SK-N-MC (cell line): ENCODE results near the gene GRIP1.

Experiments
- DNase-seq: peaks from one replicate; pipeline ENCODE4 v3.0.0-alpha.2; 2011; ENCODE audit warnings: low read depth, low spot score
- H3K27ac ChIP-seq: fragments of 200-600 bp; sonication (generic); 2 replicates; pipeline ENCODE4 v1.5.1; 2016; ENCODE audit warnings: mixed run types
- H3K36me3 ChIP-seq: fragments of 200-600 bp; sonication (generic); 2 replicates; pipeline ENCODE4 v1.6.1; 2017; ENCODE audit warnings: antibody characterized with exemption, low read length, mixed read lengths; ENCODE audit not compliant: insufficient read depth
- H3K4me3 ChIP-seq: fragments of 200-600 bp; sonication (generic); 2 replicates; pipeline ENCODE4 v1.5.1; 2016
- H3K9ac ChIP-seq: fragments of 200-600 bp; sonication (generic); 2 replicates; pipeline ENCODE4 v1.8.0; 2017; ENCODE audit warnings: mixed run types, mixed read lengths; ENCODE audit not compliant: insufficient read length
- H3K9me3 ChIP-seq: fragments of 200-600 bp; sonication (generic); 2 replicates; pipeline ENCODE4 v1.6.1; 2017; ENCODE audit warnings: low read depth, mild to moderate bottlenecking, antibody characterized with exemption, low read length, moderate library complexity, mixed read lengths
- EZH2 ChIP-seq: fragments of 200-600 bp; sonication (generic); IDR thresholded peaks from one replicate; pipeline ENCODE4 v1.6.1; 2017; ENCODE audit warnings: antibody characterized with exemption
- FOXP2 ChIP-seq: optimal IDR thresholded peaks from 2 replicates; pipeline ENCODE3; 2011; ENCODE audit warnings: mild to moderate bottlenecking, moderate library complexity; ENCODE audit not compliant: insufficient read depth; ENCODE audit errors: extremely low read length, control extremely low read depth
- POLR2AphosphoS5 ChIP-seq: IDR thresholded peaks from 2 replicates; pipeline ENCODE4 v1.6.1; 2012; ENCODE audit warnings: mild to moderate bottlenecking, low read depth, low read length, borderline replicate concordance

The GRIP1 gene

DNA sequence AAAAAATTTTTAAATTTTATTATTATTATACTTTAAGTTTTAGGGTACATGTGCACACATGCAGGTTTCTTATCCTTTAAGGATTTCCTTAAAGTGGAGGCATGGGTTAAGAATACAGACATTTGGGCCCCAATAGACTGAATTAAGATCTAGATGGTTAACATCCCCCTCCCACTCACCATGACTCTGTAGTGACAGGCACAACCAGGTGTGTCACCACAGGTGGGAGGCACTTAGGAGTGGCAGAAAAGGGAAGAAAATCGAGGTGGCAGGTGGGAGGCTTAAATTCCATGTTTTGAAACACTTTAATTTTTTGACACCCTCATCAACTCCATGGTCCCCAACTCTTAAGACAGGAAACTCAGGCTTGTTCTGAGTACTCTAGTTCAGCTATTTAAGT, 37.6 kb upstream of the GRIP1 start:
- Histone ChIP-seq H3K4me3 (no peak overlapping the region), H3K9me3 (no peaks in the 10 kb centered on the region), H3K36me3 (no peaks in the 10 kb centered on the region), H3K9ac (no peak overlapping the region), H3K27ac (no peak overlapping the region)
- DNase-seq, result no peak
- TF ChIP-seq EZH2 (no peak), FOXP2 (no peak), POLR2AphosphoS5 (no peak)

DNA sequence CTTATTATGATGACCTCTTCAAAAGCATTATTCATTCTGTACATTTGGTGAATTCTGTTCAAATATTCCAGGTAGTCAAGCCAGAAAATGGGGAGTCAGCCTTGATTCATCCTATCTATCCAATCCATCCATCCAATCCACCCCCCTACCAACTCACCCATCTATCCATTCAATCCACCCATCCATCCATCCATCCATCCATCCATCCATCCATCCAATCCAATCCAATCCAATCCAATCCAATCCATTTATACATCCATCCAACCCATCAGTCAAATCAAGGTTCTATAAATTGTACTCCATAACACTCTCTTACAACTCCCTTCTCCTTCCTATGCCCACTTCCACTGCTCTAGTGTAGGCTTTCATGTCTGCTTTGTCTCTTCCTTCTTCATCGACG, 35.8 kb upstream of the GRIP1 start:
- DNase-seq, result no peak

DNA sequence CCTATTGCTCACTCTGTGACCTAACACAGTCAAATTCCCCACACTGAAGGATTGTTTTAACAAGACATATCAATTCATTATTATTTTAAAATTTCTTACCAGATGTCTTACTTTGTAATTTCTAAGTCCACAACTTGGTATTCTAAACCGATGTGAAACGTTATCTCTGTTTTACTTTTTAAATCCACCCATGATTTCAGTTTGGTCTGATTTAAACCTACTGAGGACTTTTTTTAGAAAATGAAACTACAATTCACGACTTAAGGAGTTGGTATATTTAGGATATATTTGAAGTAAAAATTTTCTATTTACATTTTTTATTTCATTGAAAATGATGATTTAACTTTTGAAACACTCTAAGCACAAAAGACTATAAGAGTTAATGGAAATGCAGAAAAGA, 35.1 kb upstream of the GRIP1 start:
- no peak overlapping the region for H3K9ac ChIP-seq
- H3K4me3 ChIP-seq, result no peak overlapping the region
- no peak overlapping the region for H3K27ac ChIP-seq
- H3K9me3 ChIP-seq, result no peaks in the 10 kb centered on the region
- TF ChIP-seq POLR2AphosphoS5, result no peak
- TF ChIP-seq EZH2, result no peak
- TF ChIP-seq FOXP2, result no peak
- no peaks in the 10 kb centered on the region for H3K36me3 ChIP-seq
- no peak for DNase-seq

More for the DNA sequence above, 35.8 kb upstream of the GRIP1 start:
- Histone ChIP-seq H3K9ac (no peak overlapping the region), H3K36me3 (no peaks in the 10 kb centered on the region), H3K9me3 (no peaks in the 10 kb centered on the region), H3K4me3 (no peak overlapping the region), H3K27ac (no peak overlapping the region)
- TF ChIP-seq FOXP2, result no peak
- no peak for TF ChIP-seq EZH2
- no peak for TF ChIP-seq POLR2AphosphoS5

DNA sequence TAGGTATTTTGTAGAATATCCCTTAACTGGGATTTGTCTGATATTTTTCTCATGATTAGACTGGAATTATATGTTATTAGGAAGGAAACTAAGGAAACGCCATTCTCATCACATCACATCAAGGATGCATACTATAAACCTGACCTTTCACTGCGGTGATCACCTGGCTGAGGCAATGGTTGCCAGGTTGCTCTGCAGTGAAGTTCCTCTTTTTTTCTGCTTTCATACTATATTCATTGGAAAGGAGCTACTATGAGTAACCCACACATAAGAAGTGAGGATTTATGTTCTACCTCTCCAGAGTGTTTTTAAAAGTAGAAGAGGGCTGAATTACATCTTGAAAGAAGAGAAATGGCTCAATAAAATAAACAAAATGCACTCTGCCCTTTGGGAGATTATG, 31.0 kb upstream of the GRIP1 start:
- Histone ChIP-seq H3K36me3 (no peaks in the 10 kb centered on the region), H3K27ac (no peak overlapping the region), H3K4me3 (no peak overlapping the region), H3K9ac (no peak overlapping the region), H3K9me3 (no peaks in the 10 kb centered on the region)
- no peak for TF ChIP-seq FOXP2
- no peak for TF ChIP-seq EZH2
- TF ChIP-seq POLR2AphosphoS5, result no peak
- DNase-seq, result no peak

DNA sequence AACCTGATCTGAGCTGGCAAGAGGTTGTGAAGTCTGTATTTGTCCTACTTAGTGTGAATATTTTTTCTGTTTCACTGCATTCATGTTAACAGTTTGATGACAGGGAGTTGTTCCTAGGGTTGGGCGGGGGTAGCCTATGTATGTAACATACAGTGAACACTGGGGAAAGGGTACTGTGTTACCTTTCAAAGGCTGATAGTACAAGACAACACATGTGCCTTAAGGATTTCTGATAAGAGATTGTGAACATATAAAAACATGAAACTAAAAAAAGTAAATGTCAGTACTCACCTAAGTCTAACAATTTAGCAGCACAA, 30.5 kb upstream of the GRIP1 start:
- TF ChIP-seq EZH2 (no peak), FOXP2 (no peak), POLR2AphosphoS5 (no peak)
- Histone ChIP-seq H3K36me3 (no peaks in the 10 kb centered on the region), H3K9ac (no peak overlapping the region), H3K9me3 (no peaks in the 10 kb centered on the region), H3K27ac (no peak overlapping the region), H3K4me3 (no peak overlapping the region)
- no peak for DNase-seq

DNA sequence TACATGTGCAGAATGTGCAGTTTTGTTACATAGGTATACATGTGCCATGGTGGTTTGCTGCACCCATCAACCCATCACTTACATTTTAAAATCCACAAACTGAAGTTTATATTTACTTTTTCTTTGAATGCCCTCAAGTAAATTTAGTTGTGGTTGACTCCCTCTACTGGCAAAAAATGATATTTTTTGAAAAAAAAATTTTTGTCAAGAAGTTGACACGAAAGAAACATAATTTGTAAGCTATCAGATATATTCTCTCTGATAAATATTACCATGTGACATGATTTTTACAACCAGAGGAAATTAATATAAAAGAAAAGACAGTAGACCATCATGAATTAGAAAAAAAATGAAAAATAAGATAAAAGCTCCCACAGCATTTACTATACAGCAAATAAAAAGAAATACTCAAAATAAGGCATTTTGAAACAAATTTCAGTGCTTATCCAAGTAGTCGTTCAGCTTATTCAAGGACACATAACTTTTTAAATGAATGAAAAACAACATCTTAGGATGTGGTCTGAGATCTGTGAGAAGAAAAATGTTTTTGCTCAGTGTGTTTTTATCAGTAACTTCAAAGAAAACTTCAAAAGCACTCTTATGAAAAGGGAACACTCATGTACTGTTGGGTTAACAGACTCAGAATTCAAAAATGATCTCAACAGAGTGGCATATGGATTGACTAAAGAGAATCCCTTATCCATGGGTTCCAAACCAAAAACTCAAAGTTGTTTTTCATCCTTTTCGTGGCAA, 30.0 kb upstream of the GRIP1 start:
- no peak overlapping the region for H3K9ac ChIP-seq
- TF ChIP-seq EZH2 (no peak), FOXP2 (no peak), POLR2AphosphoS5 (no peak)
- no peaks in the 10 kb centered on the region for H3K36me3 ChIP-seq
- no peaks in the 10 kb centered on the region for H3K9me3 ChIP-seq
- no peak overlapping the region for H3K27ac ChIP-seq
- no peak for DNase-seq
- H3K4me3 ChIP-seq, result no peak overlapping the region

DNA sequence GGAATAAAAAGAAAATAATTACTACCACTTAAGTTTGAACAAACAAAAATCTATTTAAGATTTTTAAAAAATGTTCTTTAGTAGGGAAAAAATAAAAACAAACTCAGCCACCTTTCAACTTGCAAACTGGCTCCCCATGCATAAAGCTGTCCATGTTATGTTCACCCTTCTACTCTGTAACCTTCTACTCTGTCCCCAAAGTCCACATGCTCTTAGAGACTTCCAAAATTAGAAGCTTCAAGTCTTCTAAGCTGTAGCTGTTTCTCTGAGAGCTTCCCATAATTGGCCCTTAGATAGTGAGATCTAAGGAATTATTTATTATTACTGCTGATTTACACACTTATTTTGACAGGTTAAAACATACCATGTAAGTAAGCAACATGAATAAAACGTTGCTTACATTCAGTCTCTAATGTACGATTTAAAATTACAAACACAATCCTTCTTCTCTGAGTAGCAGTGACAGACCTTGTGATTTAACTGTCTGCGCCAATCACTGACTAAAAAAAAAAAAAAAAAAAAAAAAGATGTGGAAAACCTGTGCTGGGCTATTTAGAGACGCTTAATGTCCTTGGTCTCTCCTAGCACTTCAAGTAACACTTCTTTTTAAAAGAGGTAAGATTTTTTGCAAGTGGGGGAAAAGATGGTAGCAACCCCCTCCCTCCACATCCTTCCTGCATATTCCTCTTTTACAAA, 28.3 kb upstream of the GRIP1 start:
- TF ChIP-seq FOXP2 (no peak), POLR2AphosphoS5 (no peak), EZH2 (no peak)
- Histone ChIP-seq H3K9ac (no peak overlapping the region), H3K27ac (no peak overlapping the region), H3K9me3 (no peaks in the 10 kb centered on the region), H3K4me3 (no peak overlapping the region), H3K36me3 (no peaks in the 10 kb centered on the region)
- no peak for DNase-seq

DNA sequence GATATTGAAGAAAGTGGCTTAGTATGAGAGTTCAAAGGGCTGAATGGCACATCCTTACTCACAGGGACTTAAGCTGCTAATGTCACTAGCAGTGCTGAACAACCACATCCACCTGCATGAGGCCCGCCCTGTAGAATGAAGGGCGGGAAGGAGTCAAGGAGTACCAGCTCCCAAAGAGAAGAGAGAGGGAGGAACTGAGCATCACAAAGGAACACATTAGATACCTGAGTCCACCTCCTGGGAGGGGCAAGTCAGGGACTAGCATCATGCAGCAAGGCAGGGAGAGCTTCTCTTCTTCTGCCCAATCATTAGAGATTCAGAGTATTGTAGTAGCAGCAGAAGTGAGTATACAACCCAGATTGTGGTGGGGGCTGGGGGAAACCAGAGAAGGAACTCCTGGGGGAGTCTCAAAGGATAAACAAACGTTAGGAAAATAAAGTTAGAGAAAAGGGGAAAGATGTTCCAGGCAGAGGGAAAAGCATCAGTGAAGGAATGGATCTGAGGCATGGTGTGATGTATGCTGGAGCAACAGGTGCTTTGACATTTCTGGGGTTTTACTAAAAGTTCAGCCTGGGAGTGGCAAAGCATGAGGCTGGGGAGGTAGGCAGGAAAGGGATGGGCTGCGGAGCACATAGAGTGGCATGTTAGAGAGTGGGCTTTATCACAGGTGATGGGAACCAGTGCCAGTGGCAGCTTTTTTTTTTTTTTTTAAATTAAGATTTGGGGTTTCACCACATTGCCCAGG, 21.0 kb upstream of the GRIP1 start:
- no peaks in the 10 kb centered on the region for H3K9me3 ChIP-seq
- no peak overlapping the region for H3K4me3 ChIP-seq
- TF ChIP-seq EZH2, result no peak
- H3K9ac ChIP-seq, result no peak overlapping the region
- DNase-seq, result no peak
- H3K36me3 ChIP-seq, result no peaks in the 10 kb centered on the region
- no peak overlapping the region for H3K27ac ChIP-seq
